SU-DHL-6 (cell line): ENCODE data around the gene ADGRD1.

Experiments
- EZH2phosphoT487 ChIP-seq: fragments of 200-600 bp; sonication (generic), shearing (Covaris generic); conservative IDR thresholded peaks from 2 replicates; pipeline ENCODE4 v1.6.1; 2018; ENCODE audit warnings: mild to moderate bottlenecking, antibody characterized with exemption, low read length, moderate library complexity, mixed read lengths
- TF ChIP-seq, protein P1 (sequence below): fragments of 200-600 bp; sonication (generic); IDR thresholded peaks from one replicate; pipeline ENCODE4 v1.5.1; 2017; ENCODE audit warnings: antibody characterized with exemption, mild to moderate bottlenecking, low read length, moderate library complexity; ENCODE audit not compliant: insufficient read depth, poor library complexity, severe bottlenecking

DNA sequence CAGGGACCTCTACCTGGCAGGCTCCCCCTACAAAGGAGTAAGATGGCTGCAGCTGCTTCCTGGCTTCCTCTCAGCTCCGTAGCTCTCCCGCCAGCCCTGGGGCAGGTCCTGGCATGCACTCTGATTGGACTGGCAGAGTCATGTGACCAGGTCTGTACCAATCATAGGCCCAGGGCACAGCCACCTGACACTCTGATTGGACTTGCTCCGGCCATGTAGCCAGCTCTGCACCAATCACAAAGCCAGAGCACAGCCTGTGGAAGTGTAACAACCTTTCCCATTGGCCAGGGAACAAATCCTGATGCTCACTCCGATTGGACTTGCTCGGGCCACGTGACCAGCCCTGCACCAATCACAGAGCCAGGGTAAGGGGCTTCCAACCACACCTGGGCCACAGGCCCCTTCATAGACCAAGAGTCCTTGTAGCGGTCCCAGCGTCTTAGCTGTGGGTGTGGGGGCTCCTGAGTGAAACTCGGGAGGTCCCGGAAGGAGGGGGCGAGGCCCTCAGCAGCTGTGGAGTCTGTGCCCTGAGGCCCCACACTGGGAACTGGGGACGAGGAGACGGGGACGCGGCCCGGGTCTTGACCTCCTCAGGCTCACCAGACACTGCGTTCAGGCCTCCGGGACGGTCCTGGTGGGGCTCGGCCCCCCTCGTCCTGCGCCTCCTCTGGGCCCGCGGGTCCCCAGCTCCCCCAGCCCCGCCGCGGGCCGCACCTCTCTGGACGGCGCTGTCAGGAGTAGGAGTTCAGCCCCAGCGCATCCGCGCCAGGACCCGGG lies 210.6 kb downstream of the ADGRD1 start:
- TF ChIP-seq, protein P1, sequence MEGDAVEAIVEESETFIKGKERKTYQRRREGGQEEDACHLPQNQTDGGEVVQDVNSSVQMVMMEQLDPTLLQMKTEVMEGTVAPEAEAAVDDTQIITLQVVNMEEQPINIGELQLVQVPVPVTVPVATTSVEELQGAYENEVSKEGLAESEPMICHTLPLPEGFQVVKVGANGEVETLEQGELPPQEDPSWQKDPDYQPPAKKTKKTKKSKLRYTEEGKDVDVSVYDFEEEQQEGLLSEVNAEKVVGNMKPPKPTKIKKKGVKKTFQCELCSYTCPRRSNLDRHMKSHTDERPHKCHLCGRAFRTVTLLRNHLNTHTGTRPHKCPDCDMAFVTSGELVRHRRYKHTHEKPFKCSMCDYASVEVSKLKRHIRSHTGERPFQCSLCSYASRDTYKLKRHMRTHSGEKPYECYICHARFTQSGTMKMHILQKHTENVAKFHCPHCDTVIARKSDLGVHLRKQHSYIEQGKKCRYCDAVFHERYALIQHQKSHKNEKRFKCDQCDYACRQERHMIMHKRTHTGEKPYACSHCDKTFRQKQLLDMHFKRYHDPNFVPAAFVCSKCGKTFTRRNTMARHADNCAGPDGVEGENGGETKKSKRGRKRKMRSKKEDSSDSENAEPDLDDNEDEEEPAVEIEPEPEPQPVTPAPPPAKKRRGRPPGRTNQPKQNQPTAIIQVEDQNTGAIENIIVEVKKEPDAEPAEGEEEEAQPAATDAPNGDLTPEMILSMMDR: no peak
- no peak for TF ChIP-seq EZH2phosphoT487
